ENCODE measurements around the gene CPTP. TPM values are rescaled to one million over a fixed set of nuclear protein-coding genes. Genes with fewer than 3 reads are reported as not detected.
A peak's percentile ranks its signal among the peaks of the same experiment; 100 is the strongest.

CPTP gene
- total and polyA plus RNA-seq, 2 of the 13 experiments (the other 11 are each of a cell fraction or from before 2014, with no cell fraction given) = 5.5 to 9.3 TPM

GRCh38 chr1:1349256-1350012, 24.8 kb downstream of the CPTP start, which contains the start of gene DVL1 (continued):
- TF ChIP-seq HNF1A (IDR thresholded peaks at IDR 0.05; ENCODE audit: low read depth) (no peak), HNF1A (CRISPR knock-in tag; IDR thresholded peaks at IDR 0.05; ENCODE audit: borderline replicate concordance) (no peak), SETDB1 (CRISPR knock-in tag; IDR thresholded peaks at IDR 0.05; ENCODE audit: borderline replicate concordance) (no peak), CBX2 (IDR thresholded peaks at IDR 0.05; ENCODE audit: low read depth, low read length) (no peak), CBX2 (CRISPR knock-in tag; IDR thresholded peaks at IDR 0.05; ENCODE audit: low read depth) (no peak), DMAP1 (CRISPR knock-in tag; IDR thresholded peaks at IDR 0.05) (no peak), ZNF333 (CRISPR knock-in tag; IDR thresholded peaks at IDR 0.05; ENCODE audit: borderline replicate concordance) (no peak), ETV5 (CRISPR knock-in tag; IDR thresholded peaks at IDR 0.05; ENCODE audit: borderline replicate concordance) (no peak), ZFY (CRISPR knock-in tag; IDR thresholded peaks at IDR 0.05) (peak; percentile 50), ZNF383 (CRISPR knock-in tag; IDR thresholded peaks at IDR 0.05; ENCODE audit: borderline replicate concordance) (no peak), FOXP1 (IDR thresholded peaks at IDR 0.05) (no peak), FOXP1 (CRISPR knock-in tag; IDR thresholded peaks at IDR 0.05) (no peak), KAT7 (CRISPR knock-in tag; IDR thresholded peaks at IDR 0.05; ENCODE audit: borderline replicate concordance) (no peak), ZNF746 (CRISPR knock-in tag; IDR thresholded peaks at IDR 0.05) (no peak), ERF (CRISPR knock-in tag; IDR thresholded peaks at IDR 0.05) (0 out of 2 replicates have a peak, but pooled peaks have one; percentile 24), GABPB1 (CRISPR knock-in tag; IDR thresholded peaks at IDR 0.05) (peak; percentile 65), ZNF180 (CRISPR knock-in tag; IDR thresholded peaks at IDR 0.05; ENCODE audit: borderline replicate concordance, low read depth) (no peak), ONECUT2 (CRISPR knock-in tag; IDR thresholded peaks at IDR 0.05) (no peak), TBX3 (IDR thresholded peaks at IDR 0.05; ENCODE audit: borderline replicate concordance) (no peak), NR0B2 (CRISPR knock-in tag; IDR thresholded peaks at IDR 0.05) (0 out of 2 replicates have a peak, but pooled peaks have one; percentile 28), ZNF577 (CRISPR knock-in tag; IDR thresholded peaks at IDR 0.05; ENCODE audit: borderline replicate concordance, low read depth) (no peak), AGO2 (optimal IDR thresholded peaks at IDR 0.05; ENCODE audit: low read depth, low read length) (peak; percentile 84), ZMAT3 (CRISPR knock-in tag; conservative IDR thresholded peaks at IDR 0.05) (no peak), KLF11 (CRISPR knock-in tag; IDR thresholded peaks at IDR 0.05) (no peak)
- TF ChIP-seq, protein P1, sequence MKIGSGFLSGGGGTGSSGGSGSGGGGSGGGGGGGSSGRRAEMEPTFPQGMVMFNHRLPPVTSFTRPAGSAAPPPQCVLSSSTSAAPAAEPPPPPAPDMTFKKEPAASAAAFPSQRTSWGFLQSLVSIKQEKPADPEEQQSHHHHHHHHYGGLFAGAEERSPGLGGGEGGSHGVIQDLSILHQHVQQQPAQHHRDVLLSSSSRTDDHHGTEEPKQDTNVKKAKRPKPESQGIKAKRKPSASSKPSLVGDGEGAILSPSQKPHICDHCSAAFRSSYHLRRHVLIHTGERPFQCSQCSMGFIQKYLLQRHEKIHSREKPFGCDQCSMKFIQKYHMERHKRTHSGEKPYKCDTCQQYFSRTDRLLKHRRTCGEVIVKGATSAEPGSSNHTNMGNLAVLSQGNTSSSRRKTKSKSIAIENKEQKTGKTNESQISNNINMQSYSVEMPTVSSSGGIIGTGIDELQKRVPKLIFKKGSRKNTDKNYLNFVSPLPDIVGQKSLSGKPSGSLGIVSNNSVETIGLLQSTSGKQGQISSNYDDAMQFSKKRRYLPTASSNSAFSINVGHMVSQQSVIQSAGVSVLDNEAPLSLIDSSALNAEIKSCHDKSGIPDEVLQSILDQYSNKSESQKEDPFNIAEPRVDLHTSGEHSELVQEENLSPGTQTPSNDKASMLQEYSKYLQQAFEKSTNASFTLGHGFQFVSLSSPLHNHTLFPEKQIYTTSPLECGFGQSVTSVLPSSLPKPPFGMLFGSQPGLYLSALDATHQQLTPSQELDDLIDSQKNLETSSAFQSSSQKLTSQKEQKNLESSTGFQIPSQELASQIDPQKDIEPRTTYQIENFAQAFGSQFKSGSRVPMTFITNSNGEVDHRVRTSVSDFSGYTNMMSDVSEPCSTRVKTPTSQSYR (CRISPR knock-in tag; IDR thresholded peaks at IDR 0.05; ENCODE audit: borderline replicate concordance) = no peak
